Measurements from ENCODE around the gene SPTBN1.
"Not testable (repeated sequence)": the region's sequence is repeated elsewhere in the genome, so short reads cannot be mapped to it uniquely, and the experiment has no call there.

The SPTBN1 gene

DNA sequence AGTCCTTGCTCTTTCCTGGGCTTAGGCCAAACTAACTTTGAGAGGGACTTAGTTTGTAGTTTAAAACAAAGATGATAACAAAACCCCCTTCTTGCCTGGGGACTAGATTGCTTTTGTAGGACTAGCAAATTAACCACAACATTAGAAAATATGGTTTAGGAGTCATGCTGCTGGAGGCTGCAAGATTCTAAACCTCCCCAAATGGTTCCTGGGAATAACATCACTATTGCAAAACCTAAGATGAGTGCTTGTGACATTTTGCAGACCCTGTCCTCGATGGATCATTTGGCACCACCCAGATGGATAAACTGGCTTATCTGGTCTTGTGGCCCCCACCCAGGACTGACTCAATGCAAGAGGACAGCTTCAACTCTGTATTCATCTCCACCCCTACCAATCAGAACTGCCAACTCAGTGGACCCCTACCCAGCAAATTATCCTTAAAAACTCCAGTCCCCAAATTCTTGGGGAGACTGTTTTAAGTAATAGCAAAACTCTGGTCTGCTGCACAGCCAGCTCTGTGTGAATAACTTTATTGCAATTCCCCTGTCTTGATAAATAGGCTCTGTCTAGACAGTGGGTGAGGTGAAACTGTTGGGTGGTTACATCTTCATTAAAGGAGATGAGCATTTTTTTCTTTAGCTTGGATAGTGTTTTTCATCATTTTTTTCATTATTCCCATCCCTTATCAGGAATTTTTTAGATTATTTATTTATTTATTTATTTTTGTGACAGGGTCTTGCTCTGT lies 58.9 kb downstream of the SPTBN1 start:
- TF ChIP-seq CTCF (IDR thresholded peaks at IDR 0.05; ENCODE audit: low read depth, low read length, missing control alignments), result no peak
- no peak overlapping the region for H3K4me3 ChIP-seq (ENCODE audit: low read depth, low read length)
- DNase-seq (ENCODE audit: low read depth), result no peak

GRCh38 chr2:54516842-54517241 lies 60.7 kb downstream of the SPTBN1 start:
- no peak for TF ChIP-seq CTCF (IDR thresholded peaks at IDR 0.05; ENCODE audit: low read depth, low read length, missing control alignments)
- no peak for DNase-seq (ENCODE audit: low read depth)
- H3K4me3 ChIP-seq (ENCODE audit: low read depth, low read length), result no peak overlapping the region

- H3K4me3 ChIP-seq (ENCODE audit: low read depth, low read length); DNase-seq (ENCODE audit: low read depth): not testable (repeated sequence)
Measured at GRCh38 chr2:54518016-54518415, 61.9 kb downstream of the SPTBN1 start.

DNA sequence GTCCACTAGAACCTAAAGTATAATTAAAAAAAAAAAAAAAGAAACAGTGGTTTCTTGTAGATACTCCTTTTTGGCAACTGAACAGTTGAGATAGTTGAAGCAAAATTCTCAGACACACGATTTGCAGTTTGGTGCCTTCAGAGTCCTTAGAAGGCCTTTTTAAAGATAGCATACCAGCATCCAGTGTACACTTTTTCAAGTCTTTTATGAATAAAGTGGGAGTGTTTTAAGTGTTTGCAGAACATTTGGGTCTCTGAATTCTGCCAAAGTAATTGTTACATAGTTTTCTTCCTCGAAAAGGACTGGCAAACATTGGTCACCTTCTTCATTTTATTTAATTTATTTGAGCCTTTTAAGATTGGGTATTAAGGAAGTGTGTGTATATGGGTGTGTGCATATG lies 62.3 kb downstream of the SPTBN1 start:
- no peak overlapping the region for H3K4me3 ChIP-seq (ENCODE audit: low read depth, low read length)
- no peak for DNase-seq (ENCODE audit: low read depth)
- no peak for TF ChIP-seq CTCF (IDR thresholded peaks at IDR 0.05; ENCODE audit: low read depth, low read length, missing control alignments)

- no peak overlapping the region for H3K4me3 ChIP-seq (ENCODE audit: low read depth, low read length)
- DNase-seq (ENCODE audit: low read depth), result no peak
- TF ChIP-seq CTCF (IDR thresholded peaks at IDR 0.05; ENCODE audit: low read depth, low read length, missing control alignments), result no peak
Measured at GRCh38 chr2:54519841-54520459, 63.8 kb downstream of the SPTBN1 start.

- no peak for TF ChIP-seq CTCF (IDR thresholded peaks at IDR 0.05; ENCODE audit: low read depth, low read length, missing control alignments)
- no peak overlapping the region for H3K4me3 ChIP-seq (ENCODE audit: low read depth, low read length)
- no peak for DNase-seq (ENCODE audit: low read depth)
Measured at GRCh38 chr2:54520687-54521086, 64.6 kb downstream of the SPTBN1 start.

GRCh38 chr2:54522624-54523281 lies 66.6 kb downstream of the SPTBN1 start:
- peak; percentile 72 for TF ChIP-seq CTCF (IDR thresholded peaks at IDR 0.05; ENCODE audit: low read depth, low read length, missing control alignments)
- peak; percentile 42 for DNase-seq (ENCODE audit: low read depth)
- no peak overlapping the region for H3K4me3 ChIP-seq (ENCODE audit: low read depth, low read length)

Measured in GM12864 (cell line).